ENCODE measurements around the gene EGR4. TPM values are rescaled to one million over a fixed set of nuclear protein-coding genes. Genes with fewer than 3 reads are reported as not detected.

Gene EGR4
- polyA plus RNA-seq, 3 donors = 0.12 to 0.15 TPM; not detected in 1

DNA sequence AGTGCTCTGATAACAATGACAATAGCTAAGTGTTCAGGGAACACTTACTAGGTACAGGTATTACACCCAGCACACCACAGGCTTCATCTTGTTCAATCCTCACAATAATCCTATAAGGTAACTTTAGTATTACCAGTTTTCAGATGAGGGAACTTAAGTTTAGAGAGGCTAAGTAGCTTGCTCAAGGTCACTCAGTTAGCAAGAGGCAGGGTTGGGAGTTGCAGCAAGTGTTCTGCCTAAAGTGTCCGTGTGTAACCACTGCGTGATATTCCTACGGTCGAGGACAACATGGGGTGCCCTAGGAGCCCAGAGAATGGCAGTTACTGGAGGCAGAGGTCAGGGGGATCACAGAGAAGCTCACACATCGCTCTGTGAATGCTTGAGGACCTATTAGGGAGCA, 30.2 kb upstream of the EGR4 start:
- H3K27me3 Mint-ChIP-seq (ENCODE audit: low read depth in 3 of 3) = peaks cover 10 to 27% (median 12%) of the 10 kb centered on the region in 3 donors

DNA sequence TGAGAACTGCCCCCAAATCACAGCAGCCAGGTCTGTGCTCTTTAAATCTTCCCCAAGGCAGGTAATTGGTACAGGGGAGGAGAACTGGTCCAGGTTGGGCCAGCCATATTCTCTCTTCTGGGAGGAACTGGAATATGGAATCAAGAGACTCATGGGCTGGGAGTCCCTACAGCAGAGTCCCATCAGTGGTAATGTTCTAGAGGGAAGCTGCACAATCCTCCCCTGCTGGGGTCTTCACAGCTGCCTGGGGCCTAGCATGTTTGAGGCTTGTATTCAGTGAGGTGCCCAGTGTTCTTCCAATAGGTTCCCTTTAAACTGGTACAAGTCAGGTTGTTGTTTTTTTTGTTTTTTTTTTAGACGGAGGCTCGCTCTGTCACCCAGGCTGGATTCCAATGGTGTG, 21.1 kb upstream of the EGR4 start:
- Histone ChIP-seq H3K27me3 (ENCODE audit: control insufficient read depth in 2 of 2, insufficient read depth in 2 of 2, low read length in 2 of 2) (no peaks in the 10 kb centered on the region), H2AFZ (ENCODE audit: insufficient read depth, low read depth, low read length, poor library complexity, severe bottlenecking) (no peak overlapping the region), H3K9ac (ENCODE audit: insufficient read depth, low read length, poor library complexity, severe bottlenecking) (no peak overlapping the region), H3K4me1 (ENCODE audit: control insufficient read depth in 1 of 2, insufficient read depth in 2 of 2, low read length in 2 of 2) (no peaks in the 10 kb centered on the region), H3K9me3 (replicated peaks in 1 of 2; ENCODE audit: control insufficient read depth in 1 of 2, insufficient read depth in 1 of 2, low read length in 2 of 2) (no peaks in the 10 kb centered on the region), H3K79me2 (ENCODE audit: insufficient read depth, low read length) (no peaks in the 10 kb centered on the region), H3K4me2 (replicated peaks; ENCODE audit: extremely low read depth, low read length, poor library complexity, severe bottlenecking) (no peak overlapping the region), H3K36me3 (replicated peaks in 1 of 2; ENCODE audit: control insufficient read depth in 1 of 2, insufficient read depth in 2 of 2, low read length in 2 of 2) (no peaks in the 10 kb centered on the region), H4K20me1 (ENCODE audit: insufficient read depth, low read length) (no peaks in the 10 kb centered on the region), H3K27ac (ENCODE audit: low read depth in 1 of 2, low read length in 2 of 2) (no peak overlapping the region), H3K4me3 (replicated peaks in 1 of 3; ENCODE audit: low read depth in 2 of 3, low read length in 3 of 3) (no peak overlapping the region)
- Mint-ChIP-seq H3K27me3 (ENCODE audit: low read depth in 3 of 3) (peaks cover 11 to 16% (median 12%) of the 10 kb centered on the region in 3 donors), H3K27ac (no peak overlapping the region), H3K36me3 (no peaks in the 10 kb centered on the region), H3K9me3 (peaks cover 0 to 11% (median 0%) of the 10 kb centered on the region in 7 donors), H3K4me1 (no peaks in the 10 kb centered on the region), H3K4me3 (no peak overlapping the region)
- TF ChIP-seq, protein P1, sequence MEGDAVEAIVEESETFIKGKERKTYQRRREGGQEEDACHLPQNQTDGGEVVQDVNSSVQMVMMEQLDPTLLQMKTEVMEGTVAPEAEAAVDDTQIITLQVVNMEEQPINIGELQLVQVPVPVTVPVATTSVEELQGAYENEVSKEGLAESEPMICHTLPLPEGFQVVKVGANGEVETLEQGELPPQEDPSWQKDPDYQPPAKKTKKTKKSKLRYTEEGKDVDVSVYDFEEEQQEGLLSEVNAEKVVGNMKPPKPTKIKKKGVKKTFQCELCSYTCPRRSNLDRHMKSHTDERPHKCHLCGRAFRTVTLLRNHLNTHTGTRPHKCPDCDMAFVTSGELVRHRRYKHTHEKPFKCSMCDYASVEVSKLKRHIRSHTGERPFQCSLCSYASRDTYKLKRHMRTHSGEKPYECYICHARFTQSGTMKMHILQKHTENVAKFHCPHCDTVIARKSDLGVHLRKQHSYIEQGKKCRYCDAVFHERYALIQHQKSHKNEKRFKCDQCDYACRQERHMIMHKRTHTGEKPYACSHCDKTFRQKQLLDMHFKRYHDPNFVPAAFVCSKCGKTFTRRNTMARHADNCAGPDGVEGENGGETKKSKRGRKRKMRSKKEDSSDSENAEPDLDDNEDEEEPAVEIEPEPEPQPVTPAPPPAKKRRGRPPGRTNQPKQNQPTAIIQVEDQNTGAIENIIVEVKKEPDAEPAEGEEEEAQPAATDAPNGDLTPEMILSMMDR (IDR thresholded peaks at IDR 0.05) = no peak
- no peak for DNase-seq
- intact Hi-C loops (cut with micrococcal nuclease) = no loop called here
- WGBS (ENCODE audit: insufficient coverage) = 100% methylated on average over 2 of the region's 2 CpGs

More for the DNA sequence above, 30.2 kb upstream of the EGR4 start:
- Histone ChIP-seq H3K4me3 (replicated peaks in 1 of 3; ENCODE audit: low read depth in 2 of 3, low read length in 3 of 3) (no peak overlapping the region), H3K27ac (ENCODE audit: low read depth in 1 of 2, low read length in 2 of 2) (no peak overlapping the region), H3K36me3 (replicated peaks in 1 of 2; ENCODE audit: control insufficient read depth in 1 of 2, insufficient read depth in 2 of 2, low read length in 2 of 2) (no peaks in the 10 kb centered on the region), H3K79me2 (ENCODE audit: insufficient read depth, low read length) (no peaks in the 10 kb centered on the region), H4K20me1 (ENCODE audit: insufficient read depth, low read length) (no peaks in the 10 kb centered on the region), H3K4me2 (replicated peaks; ENCODE audit: extremely low read depth, low read length, poor library complexity, severe bottlenecking) (no peak overlapping the region), H3K27me3 (ENCODE audit: control insufficient read depth in 2 of 2, insufficient read depth in 2 of 2, low read length in 2 of 2) (no peaks in the 10 kb centered on the region), H2AFZ (ENCODE audit: insufficient read depth, low read depth, low read length, poor library complexity, severe bottlenecking) (no peak overlapping the region), H3K9ac (ENCODE audit: insufficient read depth, low read length, poor library complexity, severe bottlenecking) (no peak overlapping the region), H3K4me1 (ENCODE audit: control insufficient read depth in 1 of 2, insufficient read depth in 2 of 2, low read length in 2 of 2) (no peaks in the 10 kb centered on the region), H3K9me3 (replicated peaks in 1 of 2; ENCODE audit: control insufficient read depth in 1 of 2, insufficient read depth in 1 of 2, low read length in 2 of 2) (no peaks in the 10 kb centered on the region)
- WGBS (ENCODE audit: insufficient coverage) = 96% methylated on average over 5 of the region's 5 CpGs
- intact Hi-C loops (cut with micrococcal nuclease) = no loop called here
- Mint-ChIP-seq H3K36me3 (no peaks in the 10 kb centered on the region), H3K27ac (no peak overlapping the region), H3K4me3 (peak overlapping the region in 1 of 2 donors; percentile 26), H3K9me3 (peaks cover 0 to 3% (median 0%) of the 10 kb centered on the region in 7 donors), H3K4me1 (no peaks in the 10 kb centered on the region)
- no peak for DNase-seq
- TF ChIP-seq, protein P1 (IDR thresholded peaks at IDR 0.05) = no peak
